ENCODE data around the gene TRAF3IP1. TPM values are rescaled to one million over a fixed set of nuclear protein-coding genes. Genes with fewer than 3 reads are reported as not detected.

TRAF3IP1 gene
- total and polyA plus RNA-seq, 2 of the 13 experiments (the other 11 are each of a cell fraction or from before 2014, with no cell fraction given) = 4.1 to 12.9 TPM

- Histone ChIP-seq H3K27me3 (ENCODE audit: control insufficient read depth in 1 of 2, insufficient read depth in 2 of 2, low read length in 2 of 2) (no peaks in the 10 kb centered on the region), H3K4me3 (replicated peaks in 1 of 3; ENCODE audit: insufficient read depth in 1 of 3, low read depth in 2 of 3, low read length in 3 of 3) (peak overlapping the region in 1 of 3 experiments; percentile 45; a peak in 2 of 6 replicates), H3K9me3 (ENCODE audit: low read length) (no peaks in the 10 kb centered on the region), H3K27ac (ENCODE audit: extremely low read length, insufficient read depth, low read length) (peak overlapping the region; percentile 90), H3K36me3 (replicated peaks in 1 of 2; ENCODE audit: control insufficient read depth in 1 of 2, insufficient read depth in 2 of 2, low read length in 2 of 2) (no peaks in the 10 kb centered on the region; a peak in 1 of 5 replicates), H3K9ac (ENCODE audit: insufficient read depth, low read depth, low read length) (peak overlapping the region; percentile 43), H3K4me2 (ENCODE audit: low read depth, low read length) (peak overlapping the region; percentile 72), H3K79me2 (ENCODE audit: insufficient read depth, low read length) (no peaks in the 10 kb centered on the region), H2AFZ (ENCODE audit: low read length) (peak overlapping the region; percentile 74), H4K20me1 (ENCODE audit: insufficient read depth, low read length) (no peaks in the 10 kb centered on the region), H3K4me1 (ENCODE audit: insufficient read depth, low read length) (peaks cover 62% of the 10 kb centered on the region)
- peak; percentile 40 for ATAC-seq
- intact Hi-C loops (cut with micrococcal nuclease; ENCODE audit: unreplicated experiment) (no loop called here), in situ Hi-C loops (cut with HindIII; ENCODE audit: extremely low pct_ligation_motif_present, low pct_unique_long_range_greater_than_20kb) (no loop called here)
- no peak for DNase-seq (ENCODE audit: low spot score)
- CTCF ChIA-PET (ENCODE audit: low intra/inter-chr PET ratio, low total read pairs) = no interaction called here
- POLR2A ChIA-PET = interaction anchor here (0.9 to 2.4 kb wide), 4 partner anchors 24 to 45 kb away, joined by 3 to 9 read pairs (median 4); no protein-coding TSS in a partner anchor
- WGBS (ENCODE audit: low lambda C conversion rate) = 67% methylated on average over 19 of the region's 19 CpGs
- BruUV-seq (replicated peaks) = TSS peak; percentile 48
- no peak for FAIRE-seq
- TF ChIP-seq ZBTB20 (CRISPR knock-in tag; IDR thresholded peaks at IDR 0.05; ENCODE audit: borderline replicate concordance, low read depth) (0 out of 2 replicates have a peak, but pooled peaks have one; percentile 18), ZNF724P (CRISPR knock-in tag; IDR thresholded peaks at IDR 0.05; ENCODE audit: borderline replicate concordance) (0 out of 2 replicates have a peak, but pooled peaks have one; percentile 47), ZNF451 (CRISPR knock-in tag; IDR thresholded peaks at IDR 0.05) (no peak), RNF2 (conservative IDR thresholded peaks at IDR 0.05; ENCODE audit: low read depth) (no peak), ZNF556 (CRISPR knock-in tag; IDR thresholded peaks at IDR 0.05; ENCODE audit: borderline replicate concordance) (no peak), UBTF (CRISPR knock-in tag; IDR thresholded peaks at IDR 0.05) (no peak; the same call in 1 of the 2 replicates), ZNF549 (CRISPR knock-in tag; IDR thresholded peaks at IDR 0.05) (no peak), RFXANK (CRISPR knock-in tag; IDR thresholded peaks at IDR 0.05) (no peak), ZFP90 (CRISPR knock-in tag; IDR thresholded peaks at IDR 0.05; ENCODE audit: borderline replicate concordance) (no peak)
- TF ChIP-seq, protein P1, sequence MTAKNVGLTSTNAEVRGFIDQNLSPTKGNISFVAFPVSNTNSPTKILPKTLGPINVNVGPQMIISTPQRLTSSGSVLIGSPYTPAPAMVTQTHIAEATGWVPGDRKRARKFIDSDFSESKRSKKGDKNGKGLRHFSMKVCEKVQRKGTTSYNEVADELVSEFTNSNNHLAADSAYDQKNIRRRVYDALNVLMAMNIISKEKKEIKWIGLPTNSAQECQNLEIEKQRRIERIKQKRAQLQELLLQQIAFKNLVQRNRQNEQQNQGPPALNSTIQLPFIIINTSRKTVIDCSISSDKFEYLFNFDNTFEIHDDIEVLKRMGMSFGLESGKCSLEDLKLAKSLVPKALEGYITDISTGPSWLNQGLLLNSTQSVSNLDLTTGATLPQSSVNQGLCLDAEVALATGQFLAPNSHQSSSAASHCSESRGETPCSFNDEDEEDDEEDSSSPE (CRISPR knock-in tag; IDR thresholded peaks at IDR 0.05) = no peak
- TF ChIP-seq, protein P2, sequence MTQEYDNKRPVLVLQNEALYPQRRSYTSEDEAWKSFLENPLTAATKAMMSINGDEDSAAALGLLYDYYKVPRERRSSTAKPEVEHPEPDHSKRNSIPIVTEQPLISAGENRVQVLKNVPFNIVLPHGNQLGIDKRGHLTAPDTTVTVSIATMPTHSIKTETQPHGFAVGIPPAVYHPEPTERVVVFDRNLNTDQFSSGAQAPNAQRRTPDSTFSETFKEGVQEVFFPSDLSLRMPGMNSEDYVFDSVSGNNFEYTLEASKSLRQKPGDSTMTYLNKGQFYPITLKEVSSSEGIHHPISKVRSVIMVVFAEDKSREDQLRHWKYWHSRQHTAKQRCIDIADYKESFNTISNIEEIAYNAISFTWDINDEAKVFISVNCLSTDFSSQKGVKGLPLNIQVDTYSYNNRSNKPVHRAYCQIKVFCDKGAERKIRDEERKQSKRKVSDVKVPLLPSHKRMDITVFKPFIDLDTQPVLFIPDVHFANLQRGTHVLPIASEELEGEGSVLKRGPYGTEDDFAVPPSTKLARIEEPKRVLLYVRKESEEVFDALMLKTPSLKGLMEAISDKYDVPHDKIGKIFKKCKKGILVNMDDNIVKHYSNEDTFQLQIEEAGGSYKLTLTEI (CRISPR knock-in tag; conservative IDR thresholded peaks at IDR 0.05) = no peak
- TF ChIP-seq, protein P3, sequence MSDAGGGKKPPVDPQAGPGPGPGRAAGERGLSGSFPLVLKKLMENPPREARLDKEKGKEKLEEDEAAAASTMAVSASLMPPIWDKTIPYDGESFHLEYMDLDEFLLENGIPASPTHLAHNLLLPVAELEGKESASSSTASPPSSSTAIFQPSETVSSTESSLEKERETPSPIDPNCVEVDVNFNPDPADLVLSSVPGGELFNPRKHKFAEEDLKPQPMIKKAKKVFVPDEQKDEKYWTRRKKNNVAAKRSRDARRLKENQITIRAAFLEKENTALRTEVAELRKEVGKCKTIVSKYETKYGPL (CRISPR knock-in tag; IDR thresholded peaks at IDR 0.05) = no peak
- TF ChIP-seq, protein P4, sequence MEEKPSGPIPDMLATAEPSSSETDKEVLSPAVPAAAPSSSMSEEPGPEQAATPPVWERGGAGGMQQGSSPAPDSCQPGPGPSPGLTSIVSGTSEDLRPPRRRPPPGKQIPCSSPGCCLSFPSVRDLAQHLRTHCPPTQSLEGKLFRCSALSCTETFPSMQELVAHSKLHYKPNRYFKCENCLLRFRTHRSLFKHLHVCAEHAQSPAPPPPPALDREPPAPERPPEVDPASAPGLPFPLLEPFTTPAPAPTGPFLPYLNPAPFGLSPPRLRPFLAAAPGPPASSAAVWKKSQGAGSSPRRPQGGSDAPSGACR (CRISPR knock-in tag; IDR thresholded peaks at IDR 0.05) = no peak
- TF ChIP-seq, protein P5, sequence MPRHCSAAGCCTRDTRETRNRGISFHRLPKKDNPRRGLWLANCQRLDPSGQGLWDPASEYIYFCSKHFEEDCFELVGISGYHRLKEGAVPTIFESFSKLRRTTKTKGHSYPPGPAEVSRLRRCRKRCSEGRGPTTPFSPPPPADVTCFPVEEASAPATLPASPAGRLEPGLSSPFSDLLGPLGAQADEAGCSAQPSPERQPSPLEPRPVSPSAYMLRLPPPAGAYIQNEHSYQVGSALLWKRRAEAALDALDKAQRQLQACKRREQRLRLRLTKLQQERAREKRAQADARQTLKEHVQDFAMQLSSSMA (CRISPR knock-in tag; IDR thresholded peaks at IDR 0.05) = peak; percentile 51; the same call in 1 of the 2 replicates
- TF ChIP-seq, protein P6, sequence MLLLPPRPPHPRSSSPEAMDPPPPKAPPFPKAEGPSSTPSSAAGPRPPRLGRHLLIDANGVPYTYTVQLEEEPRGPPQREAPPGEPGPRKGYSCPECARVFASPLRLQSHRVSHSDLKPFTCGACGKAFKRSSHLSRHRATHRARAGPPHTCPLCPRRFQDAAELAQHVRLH (CRISPR knock-in tag; IDR thresholded peaks at IDR 0.05; ENCODE audit: borderline replicate concordance, low read depth) = no peak
Measured at GRCh38 chr2:238404406-238405216, 84.3 kb downstream of the TRAF3IP1 start.
